Measurements from ENCODE around the gene CARF.
"Not testable (repeated sequence)": the region's sequence is repeated elsewhere in the genome, so short reads cannot be mapped to it uniquely, and the experiment has no call there.

CARF gene

GRCh38 chr2:202941771-202942170, 29.7 kb downstream of the CARF start:
- peak; percentile 50 for DNase-seq

GRCh38 chr2:202944408-202944807, 32.3 kb downstream of the CARF start:
- peak; percentile 37 for DNase-seq

- DNase-seq, result no peak
These were observed 32.7 kb downstream of the CARF start for GRCh38 chr2:202944816-202945215.

- DNase-seq, result no peak
These were observed 33.4 kb downstream of the CARF start for GRCh38 chr2:202945497-202945896.

GRCh38 chr2:202949333-202949732, 37.3 kb downstream of the CARF start:
- DNase-seq, result not testable (repeated sequence)

- DNase-seq, result no peak
These were observed 38.5 kb downstream of the CARF start for GRCh38 chr2:202950592-202950991.

GRCh38 chr2:202960524-202960923, 48.4 kb downstream of the CARF start:
- no peak for DNase-seq

- DNase-seq, result no peak
These were observed 51.6 kb downstream of the CARF start for GRCh38 chr2:202963712-202964111.

GRCh38 chr2:202965810-202966460, 53.9 kb downstream of the CARF start:
- DNase-seq, result peak; percentile 58

GRCh38 chr2:202969404-202969803, 57.3 kb downstream of the CARF start:
- DNase-seq, result not testable (repeated sequence)

GRCh38 chr2:202976809-202977208, 64.7 kb downstream of the CARF start:
- DNase-seq, result no peak

GRCh38 chr2:202982779-202983491, 70.9 kb downstream of the CARF start:
- no peak for DNase-seq

GRCh38 chr2:202989749-202990148, 77.7 kb downstream of the CARF start:
- no peak for DNase-seq

GRCh38 chr2:202990501-202990900, 78.4 kb downstream of the CARF start:
- no peak for DNase-seq

- DNase-seq, result not testable (repeated sequence)
These were observed 85.0 kb downstream of the CARF start for GRCh38 chr2:202997113-202997512.

GRCh38 chr2:203002054-203002821, 90.2 kb downstream of the CARF start:
- DNase-seq, result no peak

GRCh38 chr2:203003716-203004115, 91.6 kb downstream of the CARF start:
- DNase-seq, result no peak

- DNase-seq, result peak; percentile 99
These were observed 102.6 kb downstream of the CARF start, which contains the start of gene NBEAL1 for GRCh38 chr2:203014456-203015199. NBEAL1 (plus strand) TSS chr2:203014875; CDS start chr2:203016385, 1,510 bp downstream.

GRCh38 chr2:203016716-203017115, 104.6 kb downstream of the CARF start:
- DNase-seq, result no peak

GRCh38 chr2:203018181-203018580, 106.1 kb downstream of the CARF start:
- DNase-seq, result no peak

- DNase-seq, result no peak
These were observed 107.1 kb downstream of the CARF start for GRCh38 chr2:203019142-203019541.

GRCh38 chr2:203021991-203022390, 109.9 kb downstream of the CARF start:
- no peak for DNase-seq

- peak; percentile 10 for DNase-seq
These were observed 110.7 kb downstream of the CARF start for GRCh38 chr2:203022751-203023150.
